A673 (cell line): ENCODE results near the gene RNF123.

ENCODE experiments used
- EZH2 ChIP-seq: fragments of 200-600 bp; sonication (generic); IDR thresholded peaks from 2 replicates; pipeline ENCODE4 v1.6.1; 2017; ENCODE audit warnings: borderline replicate concordance, low read depth, mild to moderate bottlenecking, mixed read lengths, antibody characterized with exemption, low read length; ENCODE audit not compliant: poor library complexity, severe bottlenecking
- TF ChIP-seq, protein P1 (sequence below): fragments of 300-800, 200-600 bp; sonication (generic); conservative IDR thresholded peaks from 2 replicates; pipeline ENCODE4 v1.5.1; 2017; ENCODE audit warnings: low read depth, mild to moderate bottlenecking, antibody characterized with exemption, low read length, moderate library complexity, mixed read lengths

DNA sequence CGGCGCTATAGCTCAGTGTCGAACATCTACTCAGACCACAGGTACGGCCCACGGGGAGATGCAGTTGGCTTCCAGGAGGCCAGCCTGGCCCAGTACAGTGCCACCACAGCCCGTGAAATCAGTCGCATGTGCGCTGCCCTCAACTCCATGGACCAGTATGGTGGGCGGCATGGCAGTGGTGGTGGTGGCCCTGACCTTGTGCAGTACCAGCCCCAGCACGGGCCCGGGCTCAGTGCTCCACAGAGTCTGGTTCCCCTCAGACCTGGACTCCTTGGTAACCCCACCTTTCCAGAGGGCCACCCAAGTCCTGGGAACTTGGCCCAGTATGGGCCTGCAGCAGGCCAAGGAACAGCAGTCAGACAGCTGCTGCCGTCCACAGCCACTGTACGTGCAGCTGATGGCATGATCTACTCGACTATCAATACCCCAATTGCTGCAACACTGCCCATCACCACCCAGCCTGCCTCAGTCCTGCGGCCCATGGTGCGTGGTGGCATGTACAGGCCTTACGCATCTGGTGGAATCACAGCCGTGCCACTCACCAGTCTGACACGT lies 33.5 kb upstream of the RNF123 start:
- TF ChIP-seq, protein P1, sequence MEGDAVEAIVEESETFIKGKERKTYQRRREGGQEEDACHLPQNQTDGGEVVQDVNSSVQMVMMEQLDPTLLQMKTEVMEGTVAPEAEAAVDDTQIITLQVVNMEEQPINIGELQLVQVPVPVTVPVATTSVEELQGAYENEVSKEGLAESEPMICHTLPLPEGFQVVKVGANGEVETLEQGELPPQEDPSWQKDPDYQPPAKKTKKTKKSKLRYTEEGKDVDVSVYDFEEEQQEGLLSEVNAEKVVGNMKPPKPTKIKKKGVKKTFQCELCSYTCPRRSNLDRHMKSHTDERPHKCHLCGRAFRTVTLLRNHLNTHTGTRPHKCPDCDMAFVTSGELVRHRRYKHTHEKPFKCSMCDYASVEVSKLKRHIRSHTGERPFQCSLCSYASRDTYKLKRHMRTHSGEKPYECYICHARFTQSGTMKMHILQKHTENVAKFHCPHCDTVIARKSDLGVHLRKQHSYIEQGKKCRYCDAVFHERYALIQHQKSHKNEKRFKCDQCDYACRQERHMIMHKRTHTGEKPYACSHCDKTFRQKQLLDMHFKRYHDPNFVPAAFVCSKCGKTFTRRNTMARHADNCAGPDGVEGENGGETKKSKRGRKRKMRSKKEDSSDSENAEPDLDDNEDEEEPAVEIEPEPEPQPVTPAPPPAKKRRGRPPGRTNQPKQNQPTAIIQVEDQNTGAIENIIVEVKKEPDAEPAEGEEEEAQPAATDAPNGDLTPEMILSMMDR, result no peak
- TF ChIP-seq EZH2, result no peak
